HEK293 (cell line): ENCODE results near the gene SERF2.

Source experiments
- CTCF ChIA-PET: fragments of 350-600 bp; formaldehyde crosslinking; extraction: SDS; loops from one replicate; lab custom pipeline; 2021; ENCODE audit warnings: antibody characterized with exemption; lab: Yijun Ruan, JAX
- POLR2A ChIA-PET: fragments of 300-600 bp; formaldehyde crosslinking; extraction: SDS; loops from one replicate; lab custom pipeline; 2020; ENCODE audit warnings: antibody characterized with exemption, inconsistent platforms; lab: Yijun Ruan, JAX
- H3K27ac ChIP-seq: fragments of 200-500 bp; sonication (Bioruptor generic); 2 replicates; pipeline ENCODE4 v1.5.1; 2014; ENCODE audit warnings: low read depth, low read length, control low read depth, inconsistent platforms; ENCODE audit errors: extremely low read depth
- H3K36me3 ChIP-seq, 2 experiments: fragments of 200-500 bp in 1 of 2; sonication (Bioruptor generic) in 1 of 2; 1 replicate in 1 of 2; 2 replicates in 1 of 2; pipeline ENCODE4 v1.5.1; 2014 to 2017; ENCODE audit warnings: inconsistent platforms in 2 of 2, low read length in 2 of 2; ENCODE audit not compliant: control insufficient read depth in 2 of 2, insufficient read depth in 1 of 2
- H3K4me1 ChIP-seq: fragments of 200-500 bp; sonication (Bioruptor generic); 2 replicates; pipeline ENCODE4 v1.5.1; 2014; ENCODE audit warnings: mild to moderate bottlenecking, low read length, inconsistent platforms; ENCODE audit not compliant: control insufficient read depth, insufficient read depth
- H3K4me3 ChIP-seq: 2 replicates; pipeline ENCODE4 v1.5.1; 2011; ENCODE audit warnings: low read depth, mild to moderate bottlenecking, control low read depth, low read length, moderate library complexity
- H3K9me3 ChIP-seq: fragments of 200-500 bp; sonication (Bioruptor generic); 2 replicates; pipeline ENCODE4 v1.5.1; 2014; ENCODE audit warnings: low read depth, low read length, inconsistent platforms; ENCODE audit not compliant: control insufficient read depth, insufficient read depth
- GLIS1 ChIP-seq: fragments of 450-650 bp; formaldehyde crosslinking; IDR thresholded peaks from 2 replicates; pipeline ENCODE4 v1.5.1; 2016; ENCODE audit warnings: missing biosample characterization, missing genetic modification characterization
- KLF1 ChIP-seq: fragments of 450-650 bp; formaldehyde crosslinking; IDR thresholded peaks from 2 replicates; pipeline ENCODE4 v1.5.1; 2016; ENCODE audit warnings: missing biosample characterization, missing genetic modification characterization
- PRDM1 ChIP-seq: fragments of 450-650 bp; formaldehyde crosslinking; IDR thresholded peaks from 2 replicates; pipeline ENCODE4; 2016; ENCODE audit warnings: missing biosample characterization, missing genetic modification characterization
- YY2 ChIP-seq: fragments of 450-650 bp; formaldehyde crosslinking; IDR thresholded peaks from 2 replicates; pipeline ENCODE4 v1.5.1; 2016; ENCODE audit warnings: missing biosample characterization, missing genetic modification characterization
- ZBTB11 ChIP-seq: fragments of 450-650 bp; formaldehyde crosslinking; conservative IDR thresholded peaks from 2 replicates; pipeline ENCODE4 v1.5.1; 2016; ENCODE audit warnings: low read depth, missing biosample characterization, missing genetic modification characterization
- ZIC2 ChIP-seq: fragments of 450-650 bp; formaldehyde crosslinking; IDR thresholded peaks from 2 replicates; pipeline ENCODE4 v1.5.1; 2016; ENCODE audit warnings: missing biosample characterization, missing genetic modification characterization
- ZNF19 ChIP-seq: fragments of 450-650 bp; formaldehyde crosslinking; IDR thresholded peaks from 2 replicates; pipeline ENCODE4; 2016; ENCODE audit warnings: missing biosample characterization, missing genetic modification characterization, low read depth
- ZNF239 ChIP-seq: fragments of 450-650 bp; formaldehyde crosslinking; IDR thresholded peaks from 2 replicates; pipeline ENCODE4 v1.5.1; 2016; ENCODE audit warnings: missing biosample characterization, missing genetic modification characterization
- ZNF24 ChIP-seq: fragments of 450-650 bp; formaldehyde crosslinking; IDR thresholded peaks from 2 replicates; pipeline ENCODE4 v1.5.1; 2016; ENCODE audit warnings: missing biosample characterization, missing genetic modification characterization
- ZNF335 ChIP-seq: fragments of 450-650 bp; formaldehyde crosslinking; conservative IDR thresholded peaks from 2 replicates; pipeline ENCODE4 v1.5.1; 2016; ENCODE audit warnings: missing biosample characterization, missing genetic modification characterization
- ZNF341 ChIP-seq: fragments of 450-650 bp; formaldehyde crosslinking; IDR thresholded peaks from 2 replicates; pipeline ENCODE4; 2016; ENCODE audit warnings: low read depth, missing biosample characterization, missing genetic modification characterization
- ZNF37A ChIP-seq: fragments of 450-650 bp; IDR thresholded peaks from 2 replicates; pipeline ENCODE4 v1.5.1; 2018; ENCODE audit warnings: missing biosample characterization, missing genetic modification characterization
- ZNF501 ChIP-seq: fragments of 450-650 bp; formaldehyde crosslinking; IDR thresholded peaks from 2 replicates; pipeline ENCODE4 v1.5.1; 2016; ENCODE audit warnings: missing biosample characterization, missing genetic modification characterization
- ZNF514 ChIP-seq: fragments of 450-650 bp; formaldehyde crosslinking; IDR thresholded peaks from 2 replicates; pipeline ENCODE4 v1.5.1; 2016; ENCODE audit warnings: missing biosample characterization, missing genetic modification characterization
- ZNF623 ChIP-seq: fragments of 450-650 bp; formaldehyde crosslinking; IDR thresholded peaks from 2 replicates; pipeline ENCODE4 v1.5.1; 2016; ENCODE audit warnings: missing biosample characterization, missing genetic modification characterization
- ZNF645 ChIP-seq: fragments of 450-650 bp; formaldehyde crosslinking; IDR thresholded peaks from 2 replicates; pipeline ENCODE4; 2016; ENCODE audit warnings: missing biosample characterization, missing genetic modification characterization
- ZNF776 ChIP-seq: fragments of 450-650 bp; formaldehyde crosslinking; IDR thresholded peaks from 2 replicates; pipeline ENCODE4 v1.5.0; 2017; ENCODE audit warnings: missing biosample characterization, missing genetic modification characterization, borderline replicate concordance
- ZNF777 ChIP-seq: fragments of 450-650 bp; formaldehyde crosslinking; IDR thresholded peaks from 2 replicates; pipeline ENCODE4 v1.5.1; 2017; ENCODE audit warnings: missing biosample characterization, missing genetic modification characterization, borderline replicate concordance
- ZNF785 ChIP-seq: fragments of 450-650 bp; formaldehyde crosslinking; IDR thresholded peaks from 2 replicates; pipeline ENCODE4 v1.5.1; 2016; ENCODE audit warnings: missing biosample characterization, missing genetic modification characterization
- ZXDB ChIP-seq: fragments of 450-650 bp; formaldehyde crosslinking; IDR thresholded peaks from 2 replicates; pipeline ENCODE4 v1.5.1; 2016; ENCODE audit warnings: missing biosample characterization, missing genetic modification characterization
- TF ChIP-seq, protein P1 (sequence below): sonication (generic); formaldehyde crosslinking; IDR thresholded peaks from 2 replicates; pipeline ENCODE4 v1.8.1; 2022; ENCODE audit warnings: mild to moderate bottlenecking, moderate library complexity, missing genetic modification reagents

SERF2 gene

DNA sequence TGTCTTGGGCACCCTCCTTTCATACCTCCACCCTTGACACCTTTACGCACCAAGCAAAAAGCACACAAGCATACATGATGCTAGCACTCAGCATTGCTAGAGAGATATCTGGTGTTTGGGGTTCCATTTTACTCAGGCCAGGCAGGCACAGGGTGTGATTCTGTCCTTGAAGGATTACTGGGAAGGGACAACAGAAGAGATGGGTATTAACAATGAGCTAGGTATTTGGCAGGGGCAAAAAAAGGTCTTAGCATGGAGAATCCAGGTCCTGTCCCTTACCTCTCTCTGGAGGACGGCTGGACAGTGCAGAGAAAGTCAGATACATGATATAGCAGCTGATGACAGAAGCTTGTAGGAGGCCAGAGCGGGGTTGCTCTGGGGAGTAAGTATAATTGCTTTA is 4.4 kb downstream of the SERF2 start (continued):
- TF ChIP-seq ZNF514 (tag by site-specific recombination) = no peak

DNA sequence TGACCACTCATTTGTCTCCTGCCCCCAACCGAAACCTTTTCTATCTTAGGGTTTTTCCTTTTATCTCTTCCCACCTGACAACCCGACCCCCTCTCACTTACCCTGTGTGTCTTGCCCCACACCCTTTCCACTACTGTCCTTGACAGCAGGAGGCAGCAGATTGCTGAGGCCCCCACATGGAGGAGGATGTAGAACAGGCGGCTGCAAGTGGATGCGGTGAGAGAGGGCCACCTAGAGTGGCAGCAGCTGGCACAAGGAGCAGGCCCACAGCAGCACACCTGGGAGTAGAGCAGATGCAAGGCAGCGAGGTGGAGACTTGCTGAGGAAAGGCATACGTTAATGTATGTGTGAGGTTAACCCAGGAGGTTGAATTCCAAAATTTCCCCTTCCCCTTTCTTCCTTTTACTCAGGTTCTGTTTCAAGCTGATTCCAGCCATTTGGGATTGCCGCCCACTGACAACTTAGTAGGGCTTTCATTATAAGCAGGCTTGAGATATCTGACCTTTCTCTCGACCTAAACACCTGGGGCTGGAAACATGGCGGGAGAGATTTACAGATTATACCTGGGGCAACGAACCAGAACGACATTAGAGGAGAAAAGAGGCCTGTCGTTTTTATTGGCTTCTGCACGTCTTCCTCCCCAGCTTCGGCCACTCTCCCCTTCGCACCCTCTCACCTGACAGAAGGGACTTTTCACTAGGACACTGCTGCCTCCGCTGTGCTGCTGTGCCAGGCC is 7.3 kb downstream of the SERF2 start:
- 0 out of 2 replicates have a peak, but pooled peaks cover 3% of the 10 kb centered on the region for H3K4me1 ChIP-seq
- H3K27ac ChIP-seq = no peak overlapping the region
- H3K9me3 ChIP-seq = no peaks in the 10 kb centered on the region
- ChIA-PET POLR2A (interaction anchor here (1.8 kb wide), 1 partner anchor 23 kb away, joined by 8 read pairs; the partner anchor contains the start of gene ELL3), CTCF (no interaction called here)
- no peak for TF ChIP-seq ZNF19 (tag by site-specific recombination)
- peak; percentile 49 for TF ChIP-seq GLIS1 (tag by site-specific recombination)
- peak; percentile 59 for TF ChIP-seq ZIC2
- TF ChIP-seq ZNF37A = no peak
- TF ChIP-seq PRDM1 (tag by site-specific recombination) = peak; percentile 51; the same call in 1 of the 2 replicates
- peaks cover 5 to 70% of the 10 kb centered on the region in 2 experiments for H3K36me3 ChIP-seq
- H3K4me3 ChIP-seq = no peak overlapping the region

- Histone ChIP-seq H3K9me3 (no peaks in the 10 kb centered on the region), H3K27ac (peak within 1 kb of the TSS; percentile 65), H3K36me3 (peaks cover 5 to 70% of the 10 kb centered on the region in 2 experiments), H3K4me1 (0 out of 2 replicates have a peak, but pooled peaks cover 3% of the 10 kb centered on the region), H3K4me3 (peak within 1 kb of the TSS; percentile 88)
- ChIA-PET CTCF (no interaction called here), POLR2A (interaction anchor here (1.6 to 2.1 kb wide), 3 partner anchors 10 to 24 kb away, joined by 6 to 12 read pairs (median 8); partner anchors contain the start of genes ELL3 and MFAP1)
- TF ChIP-seq ZNF341 (tag by site-specific recombination) (peak; percentile 53; the same call in 1 of the 2 replicates), ZNF645 (tag by site-specific recombination) (no peak)
Measured at GRCh38 chr15:43799945-43800285, 7.8 kb downstream of the SERF2 start, which contains the start of gene SERINC4. Gene SERINC4, minus strand, starts transcription at chr15:43800220. Its CDS starts 234 bp downstream, at chr15:43799986.

DNA sequence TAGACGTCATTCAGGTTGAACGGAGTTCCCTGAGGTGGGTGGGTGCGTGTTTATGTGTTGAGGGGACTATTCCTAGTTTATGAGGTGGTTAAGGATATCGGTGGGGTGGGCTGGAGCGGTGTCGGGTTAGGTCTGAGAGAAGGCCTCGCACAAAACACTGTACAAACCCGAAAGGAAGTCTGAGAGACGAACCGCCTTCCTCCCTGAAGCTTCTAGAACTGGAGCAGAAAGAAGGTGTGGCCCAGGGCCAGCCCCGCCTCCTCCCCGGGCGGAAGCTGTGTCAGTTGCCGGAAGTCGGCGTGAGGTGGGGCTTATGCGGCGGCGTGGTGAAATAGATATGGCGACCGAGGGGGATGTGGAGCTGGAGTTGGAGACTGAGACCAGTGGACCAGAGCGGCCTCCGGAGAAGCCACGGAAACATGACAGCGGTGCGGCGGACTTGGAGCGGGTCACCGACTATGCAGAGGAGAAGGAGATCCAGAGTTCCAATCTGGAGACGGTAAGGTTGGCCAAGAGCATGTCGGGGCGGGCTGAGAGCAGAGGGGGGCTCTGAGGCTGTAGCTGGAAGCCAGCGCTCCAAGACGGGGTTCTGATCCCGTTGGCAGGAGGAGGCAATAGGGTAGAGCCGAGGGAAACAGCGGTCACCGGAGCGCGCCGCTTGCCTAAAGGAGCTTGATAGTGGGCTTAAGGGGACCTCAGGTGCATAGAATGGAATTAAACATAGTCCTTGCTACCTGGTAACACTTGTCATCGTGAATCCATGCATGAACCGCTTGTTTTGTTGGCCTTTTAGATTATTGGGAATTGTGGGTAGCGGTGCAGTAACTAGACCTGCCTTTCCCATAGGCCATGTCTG is 8.4 kb downstream of the SERF2 start, which contains the start of gene HYPK:
HYPK (plus strand) TSS at position 314 of the 856 bp plus-strand sequence; CDS start at position 338, 24 bp downstream.
- peak within 1 kb of the TSS; percentile 88 for H3K4me3 ChIP-seq
- H3K4me1 ChIP-seq = 0 out of 2 replicates have a peak, but pooled peaks cover 3% of the 10 kb centered on the region
- H3K27ac ChIP-seq = peak within 1 kb of the TSS; percentile 65
- POLR2A ChIA-PET = interaction anchor here (0.9 to 2.1 kb wide), 4 partner anchors 9 to 24 kb away, joined by 4 to 12 read pairs (median 7); partner anchors contain the start of genes ELL3 and MFAP1
- H3K9me3 ChIP-seq = no peaks in the 10 kb centered on the region
- peaks cover 5 to 70% of the 10 kb centered on the region in 2 experiments for H3K36me3 ChIP-seq
- CTCF ChIA-PET = no interaction called here
- TF ChIP-seq ZXDB = peak; percentile 79; the same call in 1 of the 2 replicates
- 0 out of 2 replicates have a peak, but pooled peaks have one; percentile 59 for TF ChIP-seq ZNF24
- TF ChIP-seq ZNF777 (tag by site-specific recombination) = no peak
- no peak for TF ChIP-seq ZNF785 (tag by site-specific recombination)
- peak; percentile 83; the same call in 1 of the 2 replicates for TF ChIP-seq ZNF501
- peak; percentile 75 for TF ChIP-seq YY2 (tag by site-specific recombination)
- TF ChIP-seq ZNF623 (tag by site-specific recombination) = peak; percentile 8; the same call in 1 of the 2 replicates
- TF ChIP-seq ZNF335 (tag by site-specific recombination) = peak; percentile 62
- TF ChIP-seq, protein P1, sequence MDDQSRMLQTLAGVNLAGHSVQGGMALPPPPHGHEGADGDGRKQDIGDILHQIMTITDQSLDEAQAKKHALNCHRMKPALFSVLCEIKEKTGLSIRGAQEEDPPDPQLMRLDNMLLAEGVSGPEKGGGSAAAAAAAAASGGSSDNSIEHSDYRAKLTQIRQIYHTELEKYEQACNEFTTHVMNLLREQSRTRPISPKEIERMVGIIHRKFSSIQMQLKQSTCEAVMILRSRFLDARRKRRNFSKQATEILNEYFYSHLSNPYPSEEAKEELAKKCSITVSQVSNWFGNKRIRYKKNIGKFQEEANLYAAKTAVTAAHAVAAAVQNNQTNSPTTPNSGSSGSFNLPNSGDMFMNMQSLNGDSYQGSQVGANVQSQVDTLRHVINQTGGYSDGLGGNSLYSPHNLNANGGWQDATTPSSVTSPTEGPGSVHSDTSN = no peak
- 0 out of 2 replicates have a peak, but pooled peaks have one; percentile 18 for TF ChIP-seq ZNF239 (tag by site-specific recombination)
- no peak for TF ChIP-seq ZNF776 (tag by site-specific recombination)
- TF ChIP-seq KLF1 (tag by site-specific recombination) = peak; percentile 15; the same call in 1 of the 2 replicates
- TF ChIP-seq ZBTB11 (tag by site-specific recombination) = peak; percentile 75
- peak; percentile 42; the same call in 1 of the 2 replicates for TF ChIP-seq GLIS1 (tag by site-specific recombination)
